ENCODE measurements around the gene IGFBP3.

The IGFBP3 gene

GRCh38 chr7:45893374-45893995 is 27.6 kb downstream of the IGFBP3 start:
- no peak for DNase-seq (ENCODE audit: low read depth in 2 of 3, low spot score in 1 of 3)

GRCh38 chr7:45892407-45893035 is 28.6 kb downstream of the IGFBP3 start:
- DNase-seq (ENCODE audit: low read depth in 2 of 3, low spot score in 1 of 3), result no peak

- DNase-seq (ENCODE audit: low read depth in 2 of 3, low spot score in 1 of 3), result no peak
Observed at GRCh38 chr7:45891462-45892402, 29.3 kb downstream of the IGFBP3 start.

DNA sequence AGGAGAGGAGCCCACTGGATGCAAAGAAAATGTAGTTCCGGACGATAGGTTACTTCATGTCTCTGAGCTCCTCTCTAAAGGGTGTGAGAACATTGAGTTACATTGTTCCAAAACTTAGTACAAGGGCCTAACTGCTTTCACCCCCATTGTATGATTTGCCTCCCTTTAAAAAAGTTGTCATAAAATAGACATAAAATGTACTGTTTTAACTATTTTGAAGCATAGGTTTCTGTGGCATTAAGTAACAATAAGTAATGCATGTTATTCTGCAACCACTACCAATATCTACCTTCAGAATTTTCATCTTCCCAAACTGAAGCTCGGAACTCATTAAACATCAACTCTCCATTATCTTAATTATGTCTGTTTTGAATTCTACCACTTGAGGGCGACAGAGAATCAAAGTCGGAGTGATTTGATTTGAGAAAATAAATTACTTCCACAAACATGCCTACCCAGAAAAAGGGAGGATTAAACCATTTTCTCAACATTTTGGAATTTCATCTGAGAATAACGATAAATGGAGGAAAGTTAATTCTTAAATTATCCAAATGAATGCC is 30.1 kb downstream of the IGFBP3 start:
- peak in 1 of 3 donors; percentile 11 for DNase-seq (ENCODE audit: low read depth in 2 of 3, low spot score in 1 of 3)

- DNase-seq (ENCODE audit: low read depth in 2 of 3, low spot score in 1 of 3), result no peak
Observed at GRCh38 chr7:45890125-45890901, 30.8 kb downstream of the IGFBP3 start.

DNA sequence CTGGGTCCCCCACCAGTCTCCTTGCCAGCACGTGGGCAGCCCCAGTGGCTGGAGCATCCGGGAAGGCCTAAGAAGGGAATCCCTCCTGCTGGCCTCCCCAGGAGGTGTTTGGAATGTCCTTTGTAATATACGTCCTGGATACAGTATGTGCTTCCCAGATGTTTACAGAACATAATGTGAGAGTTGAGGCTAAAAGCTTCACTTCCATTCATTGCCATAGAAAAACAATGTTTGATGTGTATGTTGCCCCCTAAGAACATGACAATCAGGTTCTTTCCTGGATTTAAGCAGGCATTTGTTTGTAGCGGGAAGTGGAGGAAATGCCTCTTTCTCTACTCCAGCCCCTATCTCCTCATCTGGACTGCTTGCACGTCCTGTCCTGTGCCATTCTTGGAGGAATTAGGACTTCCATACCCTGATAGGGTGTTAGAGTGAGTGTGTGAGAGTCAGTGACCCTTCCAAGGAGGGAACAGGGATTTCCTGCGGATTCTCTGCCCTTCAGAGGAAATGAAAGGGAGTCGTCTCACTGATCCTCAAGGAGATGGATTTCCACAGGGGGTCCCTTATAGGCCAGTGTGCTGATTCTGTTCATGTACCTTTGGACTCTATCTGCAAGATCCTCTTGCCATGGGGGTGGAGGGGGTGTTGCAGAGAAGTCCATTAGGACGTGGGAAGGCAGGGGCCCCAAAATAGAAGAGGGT is 31.6 kb downstream of the IGFBP3 start:
- no peak for DNase-seq (ENCODE audit: low read depth in 2 of 3, low spot score in 1 of 3)

DNA sequence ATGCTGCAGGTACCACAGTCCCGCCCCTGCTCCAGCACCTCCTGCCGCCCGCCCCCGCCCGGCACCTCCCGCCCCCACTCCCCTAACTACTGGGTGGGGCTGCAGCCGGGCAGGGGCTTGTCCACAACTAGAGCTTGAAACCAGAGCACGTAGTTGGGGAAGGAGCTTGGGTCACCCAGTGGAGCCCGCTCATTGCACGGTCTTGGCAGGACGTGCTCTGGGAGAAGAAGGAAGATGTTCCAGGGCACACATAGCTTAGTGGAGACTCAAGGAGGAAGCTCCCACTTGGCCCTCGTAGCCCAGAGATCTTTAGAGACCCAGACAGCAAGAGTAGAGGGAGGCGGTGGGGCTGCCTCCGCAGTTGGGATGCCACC is 32.1 kb downstream of the IGFBP3 start:
- DNase-seq (ENCODE audit: low read depth in 2 of 3, low spot score in 1 of 3), result no peak

DNA sequence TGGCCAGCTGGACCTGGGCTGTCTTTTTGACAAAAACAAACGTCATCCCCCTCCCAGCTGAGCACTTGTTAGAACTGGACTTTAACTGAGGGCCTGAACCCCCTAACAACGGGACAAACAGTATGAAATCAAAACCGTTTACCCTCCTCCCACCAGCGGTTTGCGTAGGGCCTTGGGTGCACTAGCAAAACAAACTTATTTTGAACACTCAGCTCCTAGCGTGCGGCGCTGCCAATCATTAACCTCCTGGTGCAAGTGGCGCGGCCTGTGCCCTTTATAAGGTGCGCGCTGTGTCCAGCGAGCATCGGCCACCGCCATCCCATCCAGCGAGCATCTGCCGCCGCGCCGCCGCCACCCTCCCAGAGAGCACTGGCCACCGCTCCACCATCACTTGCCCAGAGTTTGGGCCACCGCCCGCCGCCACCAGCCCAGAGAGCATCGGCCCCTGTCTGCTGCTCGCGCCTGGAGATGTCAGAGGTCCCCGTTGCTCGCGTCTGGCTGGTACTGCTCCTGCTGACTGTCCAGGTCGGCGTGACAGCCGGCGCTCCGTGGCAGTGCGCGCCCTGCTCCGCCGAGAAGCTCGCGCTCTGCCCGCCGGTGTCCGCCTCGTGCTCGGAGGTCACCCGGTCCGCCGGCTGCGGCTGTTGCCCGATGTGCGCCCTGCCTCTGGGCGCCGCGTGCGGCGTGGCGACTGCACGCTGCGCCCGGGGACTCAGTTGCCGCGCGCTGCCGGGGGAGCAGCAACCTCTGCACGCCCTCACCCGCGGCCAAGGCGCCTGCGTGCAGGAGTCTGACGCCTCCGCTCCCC is 32.7 kb downstream of the IGFBP3 start, which contains the start of gene IGFBP1:
IGFBP1 (plus strand) TSS at position 304 of the 808 bp plus-strand sequence; CDS start at position 469, 165 bp downstream.
- peak in 1 of 3 donors; percentile 7 for DNase-seq (ENCODE audit: low read depth in 2 of 3, low spot score in 1 of 3)

DNA sequence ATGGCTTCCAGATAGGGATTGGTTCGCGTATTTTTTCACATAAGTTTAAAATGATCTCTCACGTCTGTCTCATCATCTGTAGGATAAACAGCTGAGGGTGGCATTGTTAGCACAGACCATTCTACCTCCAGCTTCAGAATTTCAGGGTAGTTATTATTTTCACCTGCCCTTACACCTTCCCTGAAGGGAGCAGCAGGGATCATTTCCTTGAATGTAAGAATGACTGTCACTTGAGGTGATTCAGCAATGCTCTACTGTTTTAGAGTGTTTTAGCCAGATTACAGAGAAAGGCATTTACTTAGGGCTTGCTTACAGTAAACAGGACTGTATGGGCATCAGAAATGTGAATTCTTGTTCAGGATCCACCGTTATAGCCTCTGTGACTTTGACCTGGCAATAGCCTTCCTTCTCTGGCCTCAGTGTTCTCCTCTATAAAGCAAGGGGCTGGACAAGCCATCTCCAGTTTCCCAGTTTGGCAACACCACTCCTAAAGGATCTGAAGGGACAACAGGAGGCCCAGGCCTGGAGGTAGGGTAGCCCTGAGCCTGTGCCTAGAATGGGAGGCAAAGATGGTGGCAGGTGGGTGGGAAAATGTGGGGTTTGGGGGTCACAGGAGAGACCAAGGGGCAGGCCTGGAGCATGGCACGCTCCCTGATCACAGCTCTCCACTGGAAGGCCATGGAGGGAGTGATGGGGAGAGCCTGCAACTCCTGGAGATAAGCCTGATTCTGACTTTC is 34.0 kb downstream of the IGFBP3 start:
- DNase-seq (ENCODE audit: low read depth in 2 of 3, low spot score in 1 of 3), result no peak

- no peak for DNase-seq (ENCODE audit: low read depth in 2 of 3, low spot score in 1 of 3)
Observed at GRCh38 chr7:45885264-45885882, 35.7 kb downstream of the IGFBP3 start.

DNA sequence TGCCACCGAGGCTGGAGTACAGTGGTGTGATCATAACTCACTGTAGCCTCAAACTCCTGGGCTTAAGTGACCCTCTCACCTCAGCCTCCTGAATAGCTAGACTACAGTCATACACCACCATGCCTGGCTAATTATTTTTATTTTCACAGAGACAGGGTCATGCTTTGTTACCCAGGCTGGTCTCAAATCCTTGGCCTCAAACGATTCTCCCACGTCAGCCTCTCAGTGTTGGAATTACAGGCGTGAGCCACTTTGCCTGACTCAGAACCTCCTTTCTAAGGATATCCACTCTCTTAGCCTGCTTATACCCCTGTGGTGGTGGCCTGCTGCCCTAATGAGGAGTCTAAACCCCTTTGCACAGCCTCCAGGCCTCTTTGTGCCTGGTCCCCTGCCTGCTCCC is 36.9 kb downstream of the IGFBP3 start:
- no peak for DNase-seq (ENCODE audit: low read depth in 2 of 3, low spot score in 1 of 3)

GRCh38 chr7:45882465-45882810 is 38.6 kb downstream of the IGFBP3 start:
- DNase-seq (ENCODE audit: low read depth in 2 of 3, low spot score in 1 of 3), result no peak

DNA sequence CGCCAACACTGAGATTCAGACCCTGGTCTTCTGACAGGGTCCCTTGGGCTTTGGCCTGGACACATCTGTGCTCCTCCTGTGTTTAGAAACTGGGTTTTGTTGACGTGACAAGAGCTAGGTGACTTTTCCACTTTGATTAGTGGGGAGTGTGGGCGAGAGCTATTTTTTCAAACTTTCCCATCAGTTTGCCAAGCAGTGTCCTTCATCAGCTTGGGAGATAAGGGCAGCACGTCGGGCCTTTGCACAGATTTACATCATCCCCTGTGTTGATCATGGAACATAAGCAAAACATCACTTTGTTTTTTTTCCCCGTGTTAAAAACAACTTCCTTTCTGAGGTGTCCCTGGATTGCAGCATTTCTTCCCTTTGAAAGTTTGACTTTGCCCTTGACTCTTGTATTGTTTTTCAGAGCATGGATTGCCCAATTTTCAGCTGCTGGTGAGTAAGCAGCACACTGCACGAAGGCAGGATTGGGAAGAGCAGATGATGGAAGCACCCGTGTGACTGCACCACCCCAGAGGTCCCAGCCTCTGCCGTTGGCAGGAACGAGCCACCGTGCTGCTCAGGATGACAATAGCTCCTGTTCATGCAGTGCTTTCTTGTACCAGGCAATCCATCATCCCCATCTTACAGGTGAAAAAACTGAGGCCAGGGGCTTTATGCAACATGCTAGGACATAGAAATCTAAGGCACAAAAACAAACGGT is 39.2 kb downstream of the IGFBP3 start:
- DNase-seq (ENCODE audit: low read depth in 2 of 3, low spot score in 1 of 3), result no peak

DNA sequence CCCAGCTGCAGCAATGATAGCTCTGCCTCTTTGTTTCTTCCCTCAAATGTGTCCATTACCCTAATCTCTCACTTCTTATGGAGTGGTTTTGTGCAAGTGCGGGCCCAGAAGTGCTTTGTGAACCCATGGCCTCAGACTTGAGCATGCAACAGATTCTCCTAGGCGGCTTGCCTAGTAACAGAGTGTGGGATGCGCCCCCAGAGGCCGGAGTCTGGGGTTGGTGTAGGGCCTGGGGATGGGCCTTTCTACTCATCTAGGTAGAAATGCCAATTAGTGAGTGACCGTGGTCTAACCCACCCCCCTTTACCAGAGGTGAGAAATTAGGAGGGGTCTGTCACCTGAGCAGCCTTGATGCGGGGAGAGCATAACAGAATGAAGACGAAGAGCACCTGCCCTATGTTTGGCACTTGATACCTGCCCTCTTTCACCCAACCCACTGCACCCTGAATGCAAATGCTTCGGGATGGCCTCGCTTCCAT is 39.8 kb downstream of the IGFBP3 start:
- DNase-seq (ENCODE audit: low read depth in 2 of 3, low spot score in 1 of 3), result no peak

DNA sequence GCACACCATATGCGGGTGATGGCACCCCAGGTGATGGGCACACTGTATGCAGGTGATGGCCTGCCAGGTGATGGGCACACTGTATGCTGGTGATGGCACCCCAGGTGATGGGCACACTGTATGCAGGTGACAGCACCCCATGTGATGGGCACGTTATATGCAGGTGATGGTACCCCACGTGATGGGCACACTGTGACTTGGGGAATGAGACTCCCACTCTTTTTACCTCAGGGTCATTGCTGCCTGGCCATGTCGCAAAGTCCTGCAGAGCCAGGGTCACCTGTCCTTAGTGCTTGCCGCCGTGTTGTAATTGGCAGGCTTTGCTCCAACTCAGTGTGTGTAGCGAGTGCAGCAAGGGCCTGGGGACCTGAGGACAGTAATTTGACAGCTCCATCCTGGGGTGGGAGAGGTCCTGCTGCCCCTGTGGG is 40.6 kb downstream of the IGFBP3 start:
- DNase-seq (ENCODE audit: low read depth in 2 of 3, low spot score in 1 of 3), result no peak

DNA sequence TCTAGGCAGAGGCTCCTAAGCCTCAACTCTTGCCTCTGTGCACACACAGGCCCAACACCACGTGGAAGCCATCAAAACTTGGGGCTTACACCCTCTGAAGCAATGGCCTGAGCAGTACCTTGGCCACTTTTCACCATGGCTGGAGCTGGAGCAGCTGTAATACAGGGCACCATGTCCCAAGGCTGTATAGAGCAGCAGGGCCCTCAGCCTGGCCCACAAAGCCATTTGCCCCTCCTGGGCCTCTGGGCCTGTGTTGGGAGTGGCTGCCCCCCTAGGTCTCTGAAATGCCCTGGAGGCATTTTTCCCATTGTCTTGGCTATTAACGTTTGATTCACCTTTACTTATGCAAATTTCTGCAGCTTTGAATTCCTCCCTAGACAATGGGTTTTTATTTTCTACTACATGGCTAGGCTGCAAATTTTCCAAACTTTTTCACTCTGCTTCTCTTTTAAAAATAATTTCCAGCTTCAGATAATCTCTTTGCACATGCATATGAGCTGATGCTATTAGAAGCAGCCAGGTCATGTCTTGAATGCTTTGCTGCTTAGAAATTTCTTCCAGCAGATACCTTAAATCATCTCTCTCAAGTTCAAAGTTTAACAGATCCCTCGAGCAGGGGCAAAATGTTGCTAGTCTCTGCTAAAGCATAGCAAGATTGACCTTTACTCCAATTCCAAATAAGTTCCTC is 42.5 kb downstream of the IGFBP3 start:
- DNase-seq (ENCODE audit: low read depth in 2 of 3, low spot score in 1 of 3), result no peak

- no peak for DNase-seq (ENCODE audit: low read depth in 2 of 3, low spot score in 1 of 3)
Observed at GRCh38 chr7:45876519-45876918, 44.6 kb downstream of the IGFBP3 start.

All from stimulated activated CD4-positive, alpha-beta T cell treated with anti-CD3 and anti-CD28 coated beads, Interleukin-12 subunit alpha, Interleukin-12 subunit beta, amount 100 ng/mL, for 48 hours (primary cell).